GM10847 (cell line): ENCODE measurements around the gene ITGA7.

Experiments
- POLR2A ChIP-seq: IDR thresholded peaks from 2 replicates; pipeline ENCODE4 v1.6.1; 2011; ENCODE audit not compliant: insufficient read length; ENCODE audit errors: extremely low read depth

ITGA7 gene

DNA sequence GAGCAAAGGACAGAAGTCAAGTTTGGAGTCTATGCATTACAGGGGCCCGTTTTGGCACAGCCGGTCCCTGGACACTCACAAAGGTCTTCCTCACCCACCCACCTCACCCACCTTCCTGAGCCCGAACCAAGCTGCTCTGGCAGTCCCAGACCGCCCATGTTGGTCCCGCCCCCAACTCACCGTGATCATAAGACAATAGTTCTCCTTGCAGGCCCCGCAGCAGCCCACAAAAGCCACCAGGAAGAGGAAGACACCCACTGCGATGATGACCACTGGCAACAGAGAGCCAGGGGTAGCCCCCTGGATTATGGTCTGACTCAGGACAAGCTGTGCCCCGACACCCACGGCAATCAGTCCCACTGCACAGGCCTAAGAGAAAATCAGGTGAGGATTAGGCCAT lies 19.3 kb upstream of the ITGA7 start:
- no peak for TF ChIP-seq POLR2A

DNA sequence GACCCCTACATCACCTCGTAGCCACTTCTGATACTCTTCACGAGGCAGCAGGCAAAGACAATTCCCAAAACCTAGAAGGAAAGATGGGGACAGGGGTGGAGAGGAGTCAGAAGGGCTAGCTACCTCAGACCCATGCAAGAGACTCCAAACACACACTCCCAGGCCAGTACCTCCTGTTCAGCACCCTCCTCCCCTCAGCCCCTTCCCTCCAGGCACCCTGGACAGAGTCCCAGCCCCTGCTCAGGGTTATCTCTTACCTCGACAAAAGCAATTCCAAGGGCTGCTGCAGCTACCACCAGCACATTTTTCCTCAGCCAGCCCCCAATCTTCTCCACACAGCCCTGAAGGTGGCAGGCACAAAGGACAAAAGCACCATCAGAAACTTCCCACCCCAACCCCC lies 17.9 kb upstream of the ITGA7 start:
- no peak for TF ChIP-seq POLR2A

GRCh38 chr12:55724940-55725309 lies 17.2 kb upstream of the ITGA7 start:
- TF ChIP-seq POLR2A = no peak

- no peak for TF ChIP-seq POLR2A
Observed at GRCh38 chr12:55724226-55724939, 16.7 kb upstream of the ITGA7 start.

DNA sequence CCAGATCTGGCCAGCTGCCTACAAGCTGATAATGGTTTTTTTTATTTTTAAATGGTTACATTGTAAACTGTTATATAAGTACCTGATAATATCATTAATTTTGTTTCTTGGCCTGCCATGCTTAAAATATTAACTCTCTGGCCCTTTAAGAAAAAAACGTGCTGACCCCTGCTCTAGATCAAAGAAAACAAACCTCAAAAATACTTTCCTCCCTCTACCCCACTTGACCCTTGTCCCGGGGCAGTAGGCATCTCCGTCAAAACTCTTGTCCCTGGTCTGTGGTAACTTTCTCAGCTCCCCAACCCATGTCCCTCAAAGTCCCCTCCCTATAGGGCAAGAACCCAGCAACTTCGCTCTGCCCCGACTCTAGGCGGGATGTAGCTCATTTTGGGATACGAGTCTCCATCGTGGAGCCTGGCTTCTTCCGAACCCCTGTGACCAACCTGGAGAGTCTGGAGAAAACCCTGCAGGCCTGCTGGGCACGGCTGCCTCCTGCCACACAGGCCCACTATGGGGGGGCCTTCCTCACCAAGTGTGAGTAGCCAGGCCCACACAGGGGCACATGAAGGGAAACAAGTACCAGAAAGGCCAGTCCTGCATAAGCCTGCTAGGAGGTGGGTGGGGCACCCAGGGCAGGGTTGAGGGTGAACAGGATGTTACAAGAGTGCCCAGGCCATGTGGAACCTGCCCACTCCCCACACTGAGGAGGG lies 16.0 kb upstream of the ITGA7 start:
- no peak for TF ChIP-seq POLR2A

DNA sequence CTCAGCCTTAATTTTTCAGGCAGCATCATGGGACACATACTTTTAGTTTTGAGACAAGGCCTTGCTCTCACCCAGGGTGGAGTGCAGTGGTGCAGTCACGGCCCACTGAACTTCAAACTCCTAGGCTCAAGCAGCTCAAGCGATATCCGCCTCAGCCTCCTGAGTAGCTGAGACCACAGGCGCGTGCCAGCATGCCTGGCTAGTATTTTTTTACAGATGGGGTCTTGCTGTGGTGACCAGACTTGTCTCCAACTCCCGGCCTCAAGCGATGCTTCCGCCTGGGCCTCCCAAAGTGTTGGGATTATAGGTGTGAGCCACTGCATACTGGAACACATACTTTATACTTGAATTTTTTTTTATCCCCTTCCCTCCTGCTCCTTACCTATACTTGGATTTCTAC lies 15.2 kb upstream of the ITGA7 start:
- TF ChIP-seq POLR2A = no peak

DNA sequence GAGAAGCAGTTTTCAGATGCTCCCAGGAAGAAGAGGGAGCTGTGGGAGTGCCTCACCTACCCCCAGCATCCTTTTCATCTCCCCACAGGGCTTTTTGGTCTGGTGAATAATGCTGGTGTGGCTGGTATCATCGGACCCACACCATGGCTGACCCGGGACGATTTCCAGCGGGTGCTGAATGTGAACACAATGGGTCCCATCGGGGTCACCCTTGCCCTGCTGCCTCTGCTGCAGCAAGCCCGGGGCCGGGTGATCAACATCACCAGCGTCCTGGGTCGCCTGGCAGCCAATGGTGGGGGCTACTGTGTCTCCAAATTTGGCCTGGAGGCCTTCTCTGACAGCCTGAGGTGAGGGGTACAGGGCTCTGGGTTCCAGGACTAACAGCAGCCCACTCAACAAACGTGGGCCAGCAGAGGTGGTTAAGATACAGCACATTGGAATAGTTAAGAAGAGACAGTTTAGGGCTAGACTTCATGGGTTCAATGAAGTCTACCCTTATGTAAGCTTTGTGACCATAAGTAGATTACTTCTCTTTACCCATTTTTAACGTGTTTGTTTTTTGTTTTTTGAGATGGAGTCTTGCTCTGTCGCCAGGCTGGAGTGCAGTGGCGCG lies 14.0 kb upstream of the ITGA7 start:
- no peak for TF ChIP-seq POLR2A

- TF ChIP-seq POLR2A = no peak
Observed at GRCh38 chr12:55720894-55721444, 13.3 kb upstream of the ITGA7 start.

DNA sequence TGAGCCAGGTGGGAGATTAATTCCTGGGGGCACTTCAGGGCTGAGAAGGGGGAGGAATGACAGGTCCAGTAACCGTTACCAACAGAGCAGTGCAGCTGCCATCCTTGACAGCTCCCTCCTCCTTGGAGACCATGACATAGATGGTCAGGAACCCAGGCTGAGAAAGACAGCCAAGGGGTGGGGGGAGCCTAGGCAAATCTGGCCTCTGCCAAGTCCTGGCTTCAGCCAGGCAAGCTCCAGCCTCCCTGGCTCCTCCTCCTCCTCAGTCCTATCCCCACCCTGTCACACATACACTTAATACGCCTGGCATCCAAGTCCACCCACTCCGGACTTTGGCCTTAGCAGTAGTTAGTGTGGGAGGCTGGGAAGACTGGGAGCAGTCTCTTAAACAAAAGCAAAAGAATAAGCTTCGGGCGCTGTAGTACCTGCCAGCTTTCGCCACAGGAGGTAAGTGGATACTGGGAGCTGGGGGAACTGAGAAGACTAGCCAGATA lies 12.4 kb upstream of the ITGA7 start, which contains the start of gene RDH5:
TSS of gene RDH5 (plus strand) at position 323 of the 494 bp plus-strand sequence. CDS start 792 bp downstream, outside the sequence.
- TF ChIP-seq POLR2A = no peak

DNA sequence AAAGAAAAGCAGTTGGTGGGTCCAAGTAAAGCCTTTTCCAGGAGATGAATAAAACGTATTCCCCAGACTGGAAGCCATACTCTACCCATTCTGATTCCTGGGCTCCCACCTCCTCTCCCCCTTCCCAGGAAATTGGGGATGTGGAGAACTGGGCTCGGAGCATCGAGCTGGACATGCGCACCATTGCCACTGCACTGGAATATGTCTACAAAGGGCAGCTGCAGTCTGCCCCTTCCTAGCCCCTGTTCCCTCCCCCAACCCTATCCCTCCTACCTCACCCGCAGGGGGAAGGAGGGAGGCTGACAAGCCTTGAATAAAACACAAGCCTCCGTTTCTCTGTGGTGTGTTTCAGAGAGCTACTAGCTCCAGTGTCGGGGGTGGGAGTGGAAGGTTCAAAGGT lies 11.7 kb upstream of the ITGA7 start:
- TF ChIP-seq POLR2A = no peak

DNA sequence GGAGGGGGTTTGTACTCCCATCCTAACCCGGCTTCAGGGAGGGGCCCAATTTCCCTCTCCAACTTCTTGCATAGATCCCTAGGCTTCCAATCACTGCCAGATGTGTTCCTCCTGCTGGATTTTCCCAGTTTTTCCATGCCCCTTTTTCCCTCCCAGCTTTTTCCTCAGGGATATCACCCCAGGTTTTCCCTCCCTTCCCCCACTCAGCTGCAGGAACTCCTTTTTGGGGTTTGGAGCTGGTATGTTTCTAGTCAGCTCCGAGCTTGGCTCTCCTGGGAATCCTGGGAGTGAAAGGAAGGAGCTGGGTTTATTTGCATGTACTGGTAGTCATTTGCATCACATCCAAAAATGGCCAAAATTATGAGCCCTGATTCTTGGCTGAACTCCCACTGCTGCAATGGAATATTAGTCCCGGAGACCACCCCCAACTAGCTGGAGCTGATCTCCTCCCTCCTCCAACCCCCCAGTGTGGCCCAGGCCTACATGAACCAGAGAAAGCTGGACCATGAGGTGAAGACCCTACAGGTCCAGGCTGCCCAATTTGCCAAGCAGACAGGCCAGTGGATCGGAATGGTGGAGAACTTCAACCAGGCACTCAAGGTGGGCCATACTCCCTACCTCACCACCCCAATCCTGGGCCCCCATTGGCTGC lies 11.0 kb upstream of the ITGA7 start:
- TF ChIP-seq POLR2A = no peak

DNA sequence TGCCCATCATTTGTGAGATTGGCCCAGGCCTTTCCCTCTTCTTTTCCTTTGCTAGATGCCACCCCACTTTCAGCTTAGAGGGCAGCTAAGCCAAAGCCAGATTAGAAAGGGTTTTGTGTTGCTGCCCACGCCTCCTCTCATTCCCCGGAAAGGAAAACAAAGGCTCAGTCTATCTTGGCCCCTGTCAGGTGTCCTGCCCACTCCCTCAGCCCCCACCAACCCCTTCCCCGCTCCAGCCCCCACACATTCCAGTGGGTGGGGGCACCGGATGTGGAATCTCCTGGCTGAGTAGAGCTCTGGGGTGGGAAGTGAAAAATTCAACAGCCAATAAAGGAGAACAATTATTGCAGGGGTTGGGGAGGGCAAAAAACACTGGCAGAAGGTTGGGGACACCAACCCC lies 10.3 kb upstream of the ITGA7 start:
- TF ChIP-seq POLR2A = no peak

DNA sequence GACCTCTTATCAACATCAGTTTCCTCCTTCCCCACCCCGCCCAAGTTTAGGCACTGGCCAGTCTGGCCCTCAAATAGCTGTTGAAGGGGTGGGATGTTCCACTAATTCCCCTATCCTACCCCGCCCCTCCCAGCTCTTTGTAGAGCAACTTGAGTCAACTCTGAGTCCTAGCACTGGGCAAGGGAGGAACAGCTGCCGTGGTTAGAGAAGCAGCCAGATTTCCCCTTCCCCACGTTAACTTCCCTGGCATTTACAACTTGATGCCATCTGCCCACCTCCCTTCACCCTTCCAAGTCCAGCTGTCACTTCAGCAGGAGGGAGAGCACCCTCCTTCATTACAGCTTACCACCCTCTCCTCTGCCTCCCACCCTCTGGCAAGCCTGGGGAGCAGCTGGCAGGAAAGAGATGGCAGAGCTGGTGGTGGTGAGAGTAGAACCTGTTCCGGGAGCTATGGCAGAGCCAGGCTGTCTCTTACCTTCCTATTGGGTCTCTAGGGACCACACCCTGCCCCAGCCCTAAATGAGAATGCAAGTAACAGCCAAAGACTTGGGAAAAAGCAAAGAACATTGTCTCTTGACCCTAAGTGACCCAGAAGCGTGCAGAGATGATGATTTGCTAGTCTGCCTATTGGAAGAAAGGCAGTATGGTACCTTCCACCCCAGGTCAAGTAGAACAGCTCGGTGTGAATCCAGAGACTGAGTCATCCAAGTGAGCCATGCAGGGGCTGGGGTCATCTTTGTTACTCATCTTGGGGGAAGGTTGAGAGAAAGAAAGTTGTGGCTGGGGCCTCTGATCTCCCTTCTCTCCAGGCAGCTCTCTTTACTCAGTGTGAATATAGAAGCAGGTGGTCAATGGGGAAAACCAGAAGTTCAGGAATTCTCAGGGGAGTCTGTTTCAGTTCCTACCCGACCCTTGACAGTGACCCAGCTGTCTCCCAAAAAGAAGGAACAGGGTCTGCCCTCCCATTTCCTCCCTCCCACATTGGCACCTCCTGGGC lies 9.6 kb upstream of the ITGA7 start:
- TF ChIP-seq POLR2A = no peak

GRCh38 chr12:55716582-55716957 lies 8.9 kb upstream of the ITGA7 start:
- no peak for TF ChIP-seq POLR2A
